ENCODE data around the gene MUS81.
A peak's percentile ranks its signal among the peaks of the same experiment; 100 is the strongest.

Gene MUS81

DNA sequence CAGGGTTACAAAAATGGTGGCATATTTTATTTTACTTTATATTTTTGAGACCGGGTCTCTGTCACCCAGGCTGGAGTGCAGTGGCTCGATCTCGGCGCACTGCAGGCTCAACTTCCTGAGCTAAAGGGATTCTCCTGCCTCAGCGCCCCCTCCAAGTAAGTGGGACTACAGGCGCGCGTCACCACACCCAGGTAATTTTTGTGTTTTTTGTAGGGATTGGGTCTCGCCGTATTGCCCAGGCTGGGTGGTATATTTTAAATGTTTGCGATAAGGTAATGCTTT is 40.6 kb downstream of the MUS81 start:
- TF ChIP-seq, protein P1, sequence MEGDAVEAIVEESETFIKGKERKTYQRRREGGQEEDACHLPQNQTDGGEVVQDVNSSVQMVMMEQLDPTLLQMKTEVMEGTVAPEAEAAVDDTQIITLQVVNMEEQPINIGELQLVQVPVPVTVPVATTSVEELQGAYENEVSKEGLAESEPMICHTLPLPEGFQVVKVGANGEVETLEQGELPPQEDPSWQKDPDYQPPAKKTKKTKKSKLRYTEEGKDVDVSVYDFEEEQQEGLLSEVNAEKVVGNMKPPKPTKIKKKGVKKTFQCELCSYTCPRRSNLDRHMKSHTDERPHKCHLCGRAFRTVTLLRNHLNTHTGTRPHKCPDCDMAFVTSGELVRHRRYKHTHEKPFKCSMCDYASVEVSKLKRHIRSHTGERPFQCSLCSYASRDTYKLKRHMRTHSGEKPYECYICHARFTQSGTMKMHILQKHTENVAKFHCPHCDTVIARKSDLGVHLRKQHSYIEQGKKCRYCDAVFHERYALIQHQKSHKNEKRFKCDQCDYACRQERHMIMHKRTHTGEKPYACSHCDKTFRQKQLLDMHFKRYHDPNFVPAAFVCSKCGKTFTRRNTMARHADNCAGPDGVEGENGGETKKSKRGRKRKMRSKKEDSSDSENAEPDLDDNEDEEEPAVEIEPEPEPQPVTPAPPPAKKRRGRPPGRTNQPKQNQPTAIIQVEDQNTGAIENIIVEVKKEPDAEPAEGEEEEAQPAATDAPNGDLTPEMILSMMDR (IDR thresholded peaks at IDR 0.05; ENCODE audit: low read depth, low read length): no peak
- H3K4me3 ChIP-seq (ENCODE audit: low read depth, low read length): peak overlapping the region; percentile 93

DNA sequence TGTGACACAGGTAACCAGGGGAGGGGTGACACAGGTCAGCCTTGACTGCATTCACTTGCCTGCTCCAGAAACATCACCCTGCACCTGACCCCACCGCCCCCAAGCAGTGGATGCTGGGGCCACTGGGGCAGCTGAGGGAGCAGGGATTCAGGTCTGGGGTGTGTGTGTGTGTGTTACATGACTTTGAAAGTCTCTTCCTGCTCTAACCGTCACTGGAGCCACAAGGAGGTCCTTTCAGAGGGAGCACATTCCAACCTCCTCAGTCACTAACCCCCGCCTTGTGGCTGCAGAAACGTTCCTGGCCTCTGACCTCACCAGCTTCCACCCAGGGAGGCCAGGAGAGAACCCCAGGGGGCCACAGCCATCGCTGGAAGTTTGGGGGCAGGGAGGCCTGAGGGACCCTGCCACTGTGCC is 42.8 kb downstream of the MUS81 start:
- peak overlapping the region; percentile 24; the same call in 1 of the 2 replicates for H3K4me3 ChIP-seq (ENCODE audit: low read depth, low read length)
- TF ChIP-seq, protein P1 (IDR thresholded peaks at IDR 0.05; ENCODE audit: low read depth, low read length): no peak

DNA sequence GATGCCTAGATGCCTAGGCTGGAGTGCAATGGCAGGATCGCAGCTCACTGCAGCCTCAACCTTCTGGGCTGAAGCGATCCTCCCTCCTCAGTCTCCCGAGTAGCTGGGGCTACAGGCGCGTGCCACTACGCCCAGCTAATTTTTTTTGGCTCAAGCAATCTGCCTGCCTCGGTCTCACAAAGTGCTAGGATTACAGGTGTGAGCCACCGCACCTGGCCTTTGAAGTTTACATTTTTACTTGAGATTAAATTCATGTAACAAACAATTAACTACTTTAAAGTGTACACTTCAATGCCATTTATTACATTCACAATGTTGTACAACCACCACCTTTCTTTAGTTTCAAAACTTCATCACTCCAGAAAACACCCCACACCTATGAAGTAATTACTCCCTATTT is 43.5 kb downstream of the MUS81 start:
- H3K4me3 ChIP-seq (ENCODE audit: low read depth, low read length): no peak overlapping the region
- TF ChIP-seq, protein P1 (IDR thresholded peaks at IDR 0.05; ENCODE audit: low read depth, low read length): no peak

DNA sequence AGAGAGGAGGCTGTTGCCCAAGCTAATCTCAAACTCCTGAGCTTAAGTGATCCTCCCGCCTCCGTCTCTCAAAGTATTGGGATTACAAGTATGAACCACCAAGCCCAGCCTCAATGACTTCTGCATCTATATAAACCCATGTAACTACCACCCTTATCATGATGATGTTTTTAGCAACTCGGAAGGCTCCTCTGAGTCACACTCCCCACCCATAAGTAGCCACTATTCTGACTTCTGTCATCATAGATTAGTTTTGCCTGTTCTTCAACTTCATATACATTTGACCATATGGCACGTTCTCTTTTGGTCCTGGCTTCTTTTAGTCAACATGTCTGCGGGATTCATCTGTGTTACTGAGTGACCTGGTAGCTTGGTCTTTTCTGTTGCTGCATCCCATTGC is 46.4 kb downstream of the MUS81 start:
- TF ChIP-seq, protein P1 (IDR thresholded peaks at IDR 0.05; ENCODE audit: low read depth, low read length): no peak
- H3K4me3 ChIP-seq (ENCODE audit: low read depth, low read length): no peak overlapping the region

DNA sequence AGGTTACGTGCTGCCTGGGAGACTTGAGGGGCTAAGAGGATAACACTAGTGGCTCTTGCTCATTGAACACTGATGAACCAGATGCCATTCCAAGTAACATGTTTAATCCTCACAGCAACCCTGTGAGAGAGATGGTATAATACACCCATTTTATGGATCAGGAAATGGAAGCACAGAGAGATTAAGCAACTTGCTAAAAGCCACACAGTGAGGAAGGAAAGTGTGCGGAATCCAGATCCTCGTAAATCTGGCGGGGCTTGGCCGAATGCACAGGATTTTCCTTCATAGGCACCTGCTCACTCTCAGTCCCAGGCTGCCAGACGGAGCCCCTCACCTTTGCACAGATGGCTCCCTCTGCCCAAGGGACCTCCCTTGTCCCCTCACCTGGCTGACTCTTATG is 47.6 kb downstream of the MUS81 start:
- no peak overlapping the region for H3K4me3 ChIP-seq (ENCODE audit: low read depth, low read length)
- TF ChIP-seq, protein P1 (IDR thresholded peaks at IDR 0.05; ENCODE audit: low read depth, low read length): no peak

DNA sequence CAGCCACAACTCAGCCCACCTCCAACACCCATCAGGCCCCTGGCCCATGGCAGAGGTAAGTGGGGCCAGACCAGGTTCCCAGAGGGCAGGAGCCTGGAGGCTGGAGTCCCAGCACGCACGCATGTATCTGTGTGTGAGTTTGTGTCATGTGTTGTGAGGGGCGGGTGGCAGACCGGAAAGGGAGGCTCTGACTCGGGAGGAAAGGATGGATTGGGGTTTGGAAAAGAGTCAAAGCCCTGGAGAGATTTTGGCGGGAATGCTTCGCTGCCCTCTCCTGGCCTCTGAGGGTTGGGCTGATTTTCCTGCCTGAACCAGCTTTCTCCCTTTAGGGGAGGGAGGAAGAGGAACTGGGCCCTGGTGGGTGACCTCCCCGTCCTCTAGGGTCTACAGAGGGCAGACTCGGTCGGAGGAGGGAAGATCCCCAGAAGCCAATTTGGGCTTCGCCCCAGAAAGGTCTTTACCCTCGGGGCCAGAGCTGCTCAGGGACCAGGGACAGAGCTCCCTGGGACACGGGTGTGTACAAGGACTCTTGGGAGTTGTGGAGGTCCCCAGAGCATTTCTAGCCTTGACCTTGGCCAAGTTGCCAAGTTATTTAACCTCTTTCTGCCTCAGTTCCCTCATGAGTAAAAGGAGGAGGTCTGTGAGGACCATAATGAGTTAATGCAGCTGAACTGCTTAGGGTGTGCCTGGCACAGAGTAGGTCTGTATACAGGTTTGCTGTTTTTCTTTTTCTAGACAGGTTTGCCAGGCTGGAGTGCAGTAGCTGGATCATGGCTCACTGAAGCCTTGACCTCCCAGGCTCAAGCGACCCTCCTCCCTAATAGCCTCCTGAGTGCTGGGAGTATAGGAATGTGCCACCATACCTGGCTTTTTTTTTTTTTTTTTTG is 51.7 kb downstream of the MUS81 start:
- TF ChIP-seq, protein P1 (IDR thresholded peaks at IDR 0.05; ENCODE audit: low read depth, low read length): no peak

DNA sequence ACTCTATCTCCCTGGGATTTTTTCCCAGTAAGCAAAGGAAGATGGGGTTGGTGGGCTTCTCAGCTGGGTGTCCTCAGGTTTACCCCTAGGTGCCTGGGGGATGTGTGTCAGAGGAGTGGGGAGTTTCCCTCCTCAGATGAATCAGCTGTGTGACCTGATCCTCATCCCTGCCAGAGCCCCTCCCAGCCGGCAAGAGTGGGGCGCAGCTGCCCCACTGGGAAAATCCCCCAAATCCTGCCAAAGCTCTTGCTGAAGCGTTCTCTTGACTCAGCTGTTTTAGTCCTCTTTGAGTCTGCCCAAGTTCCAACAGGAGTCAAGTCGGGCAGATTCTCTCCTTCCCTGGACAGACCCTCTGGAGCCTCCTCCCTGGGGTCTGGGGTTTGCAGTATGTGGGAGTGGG is 52.6 kb downstream of the MUS81 start:
- TF ChIP-seq, protein P1 (IDR thresholded peaks at IDR 0.05; ENCODE audit: low read depth, low read length): no peak
- no peak overlapping the region for H3K4me3 ChIP-seq (ENCODE audit: low read depth, low read length)

More for the DNA sequence above, 51.7 kb downstream of the MUS81 start:
- H3K4me3 ChIP-seq (ENCODE audit: low read depth, low read length): no peak overlapping the region
